ENCODE results near the gene HSD17B1.

DNA sequence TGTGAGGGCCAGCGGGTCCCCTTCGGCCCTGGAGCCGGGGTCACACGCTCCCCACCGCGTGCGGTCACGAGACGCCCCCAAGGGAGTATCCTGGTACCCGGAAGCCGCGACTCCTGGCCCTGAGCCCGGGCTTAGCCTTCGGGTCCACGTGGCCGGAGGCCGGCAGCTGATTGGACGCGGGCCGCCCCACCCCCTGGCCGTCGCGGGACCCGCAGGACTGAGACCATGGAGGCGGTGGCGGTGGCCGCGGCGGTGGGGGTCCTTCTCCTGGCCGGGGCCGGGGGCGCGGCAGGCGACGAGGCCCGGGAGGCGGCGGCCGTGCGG lies 16.7 kb upstream of the HSD17B1 start, which contains the start of gene NAGLU:
- no peak for TF ChIP-seq REST (IDR thresholded peaks at IDR 0.05; ENCODE audit: borderline replicate concordance)
- TF ChIP-seq CTCF (IDR thresholded peaks at IDR 0.05; ENCODE audit: poor library complexity, severe bottlenecking) = no peak
- no peak for TF ChIP-seq RAD21 (conservative IDR thresholded peaks at IDR 0.05)
- peak; percentile 67 for TF ChIP-seq POLR2AphosphoS5 (IDR thresholded peaks at IDR 0.05)
- no peak for TF ChIP-seq TAF1 (IDR thresholded peaks at IDR 0.05; ENCODE audit: low read depth)

Data from neural cell (in vitro differentiated cells).